Femur (tissue), 1 donor: ENCODE data around the gene C5orf58.
A peak's percentile ranks its signal among the peaks of the same experiment; 100 is the strongest.

ENCODE experiments used
- DNase-seq: peaks from one replicate; pipeline ENCODE4 v3.0.0-alpha.2; 2017

C5orf58 gene

GRCh38 chr5:170285181-170285580, 52.4 kb downstream of the C5orf58 start:
- no peak for DNase-seq

- DNase-seq: no peak
These were observed 53.7 kb downstream of the C5orf58 start for GRCh38 chr5:170286386-170286925.

- DNase-seq: no peak
These were observed 54.7 kb downstream of the C5orf58 start for GRCh38 chr5:170287532-170287931.

GRCh38 chr5:170288151-170288550, 55.4 kb downstream of the C5orf58 start:
- DNase-seq: no peak

GRCh38 chr5:170288551-170288950, 55.8 kb downstream of the C5orf58 start:
- DNase-seq: no peak

- DNase-seq: no peak
These were observed 56.3 kb downstream of the C5orf58 start for GRCh38 chr5:170289121-170289520.

GRCh38 chr5:170289764-170290163, 57.0 kb downstream of the C5orf58 start:
- no peak for DNase-seq

GRCh38 chr5:170290498-170290897, 57.7 kb downstream of the C5orf58 start:
- no peak for DNase-seq

- DNase-seq: no peak
These were observed 59.7 kb downstream of the C5orf58 start for GRCh38 chr5:170292179-170293104.

- peak; percentile 67 for DNase-seq
These were observed 60.5 kb downstream of the C5orf58 start for GRCh38 chr5:170293273-170293672.

GRCh38 chr5:170294057-170294456, 61.3 kb downstream of the C5orf58 start:
- DNase-seq: no peak

- no peak for DNase-seq
These were observed 61.8 kb downstream of the C5orf58 start for GRCh38 chr5:170294556-170294955.
